ENCODE measurements around the gene SPO11.

The SPO11 gene

GRCh38 chr20:57375652-57376230 lies 46.1 kb downstream of the SPO11 start:
- no peak for DNase-seq (ENCODE audit: low read depth)

- no peak for DNase-seq (ENCODE audit: low read depth)
These were observed 47.7 kb downstream of the SPO11 start for GRCh38 chr20:57377350-57377749.

- DNase-seq (ENCODE audit: low read depth), result no peak
These were observed 48.5 kb downstream of the SPO11 start for GRCh38 chr20:57378107-57378506.

- no peak for DNase-seq (ENCODE audit: low read depth)
These were observed 49.2 kb downstream of the SPO11 start for GRCh38 chr20:57378646-57379262.

- DNase-seq (ENCODE audit: low read depth), result no peak
These were observed 49.7 kb downstream of the SPO11 start for GRCh38 chr20:57379263-57379647.

- no peak for DNase-seq (ENCODE audit: low read depth)
These were observed 50.6 kb downstream of the SPO11 start for GRCh38 chr20:57380081-57380750.

GRCh38 chr20:57381596-57382503 lies 52.2 kb downstream of the SPO11 start:
- peak; percentile 70 for DNase-seq (ENCODE audit: low read depth)

- no peak for DNase-seq (ENCODE audit: low read depth)
These were observed 52.9 kb downstream of the SPO11 start for GRCh38 chr20:57382516-57382915.

- no peak for DNase-seq (ENCODE audit: low read depth)
These were observed 54.1 kb downstream of the SPO11 start for GRCh38 chr20:57383447-57384347.

GRCh38 chr20:57384486-57384885 lies 54.9 kb downstream of the SPO11 start:
- no peak for DNase-seq (ENCODE audit: low read depth)

- no peak for DNase-seq (ENCODE audit: low read depth)
These were observed 55.6 kb downstream of the SPO11 start for GRCh38 chr20:57384953-57385761.

- DNase-seq (ENCODE audit: low read depth), result no peak
These were observed 56.3 kb downstream of the SPO11 start for GRCh38 chr20:57385940-57386339.

GRCh38 chr20:57386762-57387161 lies 57.2 kb downstream of the SPO11 start:
- no peak for DNase-seq (ENCODE audit: low read depth)

- no peak for DNase-seq (ENCODE audit: low read depth)
These were observed 57.9 kb downstream of the SPO11 start for GRCh38 chr20:57387463-57387862.

- no peak for DNase-seq (ENCODE audit: low read depth)
These were observed 58.4 kb downstream of the SPO11 start for GRCh38 chr20:57387945-57388371.

- peak; percentile 50 for DNase-seq (ENCODE audit: low read depth)
These were observed 59.5 kb downstream of the SPO11 start for GRCh38 chr20:57388953-57389694.

- peak; percentile 52 for DNase-seq (ENCODE audit: low read depth)
These were observed 60.3 kb downstream of the SPO11 start for GRCh38 chr20:57389695-57390603.

- DNase-seq (ENCODE audit: low read depth), result peak; percentile 76
These were observed 61.2 kb downstream of the SPO11 start, which contains the start of gene RBM38 for GRCh38 chr20:57390604-57391438. RBM38 (plus strand) TSS chr20:57391396; CDS start chr20:57391582, 186 bp downstream.

All from activated T-helper 9 cell treated with anti-CD3 and anti-CD28 coated beads, Interleukin-2, amount 50 U/mL, for 16 hours (primary cell).